ENCODE measurements around the gene MTO1. TPM values are rescaled to one million over a fixed set of nuclear protein-coding genes. Genes with fewer than 3 reads are reported as not detected.

The MTO1 gene
- total RNA-seq, 1 experiment from 2014 or later = 19.5 TPM

- ChIA-PET POLR2A (ENCODE audit: unreplicated experiment) (no interaction called here), CTCF (no interaction called here)
- no peaks in the 10 kb centered on the region for H3K4me1 ChIP-seq (ENCODE audit: insufficient read depth, low read length)
- no peak overlapping the region for H3K4me2 ChIP-seq (ENCODE audit: low read length)
- no peak for TF ChIP-seq EZH2 (IDR thresholded peaks at IDR 0.05; ENCODE audit: low read length, unreplicated experiment)
- TF ChIP-seq EZH2phosphoT487 (IDR thresholded peaks at IDR 0.05; ENCODE audit: borderline replicate concordance, low read length) = no peak
- no peak for TF ChIP-seq CTCF (conservative IDR thresholded peaks at IDR 0.05; ENCODE audit: low read depth, low read length)
- H3K79me2 ChIP-seq (ENCODE audit: low read length) = no peaks in the 10 kb centered on the region
- H4K20me1 ChIP-seq (ENCODE audit: low read length) = no peaks in the 10 kb centered on the region
- intact Hi-C loops (cut with micrococcal nuclease) = no loop called here
- H3K36me3 ChIP-seq (ENCODE audit: low read depth, low read length) = peaks cover 17% of the 10 kb centered on the region
- no TSS peak for BruUV-seq (replicated peaks)
- H3K27me3 ChIP-seq (ENCODE audit: low read length) = no peaks in the 10 kb centered on the region
- H2AFZ ChIP-seq (ENCODE audit: low read length) = no peak overlapping the region
- no peaks in the 10 kb centered on the region for H3K9me2 ChIP-seq (replicated peaks; ENCODE audit: low read length)
- no peaks in the 10 kb centered on the region for H3K9me3 ChIP-seq (ENCODE audit: low read length)
- H3K27ac ChIP-seq (ENCODE audit: low read length) = no peak overlapping the region
- no peak for DNase-seq
- no peak overlapping the region for H3K9ac ChIP-seq (ENCODE audit: low read length)
- no peak overlapping the region for H3K4me3 ChIP-seq (ENCODE audit: low read length)
- no peaks in the 10 kb centered on the region for H3F3A ChIP-seq (ENCODE audit: low read length, unreplicated experiment)
- no peak for ATAC-seq
Observed at GRCh38 chr6:73418081-73418741, 43.3 kb upstream of the MTO1 start.

GRCh38 chr6:73421534-73421933, 40.0 kb upstream of the MTO1 start:
- TSS peak; percentile 10 for BruUV-seq (replicated peaks)
- CTCF ChIA-PET = no interaction called here

More at GRCh38 chr6:73421534-73421933, 40.0 kb upstream of the MTO1 start:
- Histone ChIP-seq H3K4me1 (ENCODE audit: insufficient read depth, low read length) (no peaks in the 10 kb centered on the region), H3K9ac (ENCODE audit: low read length) (no peak overlapping the region), H3K27me3 (ENCODE audit: low read length) (no peaks in the 10 kb centered on the region), H3K79me2 (ENCODE audit: low read length) (no peaks in the 10 kb centered on the region), H3K4me2 (ENCODE audit: low read length) (no peak overlapping the region), H3K36me3 (ENCODE audit: low read depth, low read length) (peaks cover 20% of the 10 kb centered on the region), H3K4me3 (ENCODE audit: low read length) (no peak overlapping the region), H3K27ac (ENCODE audit: low read length) (no peak overlapping the region), H3K9me2 (replicated peaks; ENCODE audit: low read length) (no peaks in the 10 kb centered on the region), H2AFZ (ENCODE audit: low read length) (no peak overlapping the region), H3K9me3 (ENCODE audit: low read length) (no peaks in the 10 kb centered on the region), H3F3A (ENCODE audit: low read length, unreplicated experiment) (no peaks in the 10 kb centered on the region), H4K20me1 (ENCODE audit: low read length) (no peaks in the 10 kb centered on the region)
- TF ChIP-seq EZH2phosphoT487 (IDR thresholded peaks at IDR 0.05; ENCODE audit: borderline replicate concordance, low read length) (no peak), EZH2 (IDR thresholded peaks at IDR 0.05; ENCODE audit: low read length, unreplicated experiment) (no peak), CTCF (conservative IDR thresholded peaks at IDR 0.05; ENCODE audit: low read depth, low read length) (no peak)
- POLR2A ChIA-PET (ENCODE audit: unreplicated experiment) = no interaction called here
- ATAC-seq (no peak), DNase-seq (no peak)
- intact Hi-C loops (cut with micrococcal nuclease) = no loop called here
